GM12865 (cell line): Measurements from ENCODE around the gene CXCR2.

Experiments used
- DNase-seq: peaks from one replicate; pipeline ENCODE4 v3.0.0; 2010; ENCODE audit warnings: low read depth
- H3K4me3 ChIP-seq: 2 replicates; pipeline ENCODE4 v1.5.1; 2011; ENCODE audit warnings: mild to moderate bottlenecking, low read depth, low read length, control low read depth
- TF ChIP-seq, protein P1 (sequence below): IDR thresholded peaks from 2 replicates; pipeline ENCODE4 v1.5.1; 2011; ENCODE audit warnings: low read length, control low read depth, low read depth, inconsistent platforms; ENCODE audit not compliant: insufficient read depth; ENCODE audit errors: missing control alignments

The CXCR2 gene

DNA sequence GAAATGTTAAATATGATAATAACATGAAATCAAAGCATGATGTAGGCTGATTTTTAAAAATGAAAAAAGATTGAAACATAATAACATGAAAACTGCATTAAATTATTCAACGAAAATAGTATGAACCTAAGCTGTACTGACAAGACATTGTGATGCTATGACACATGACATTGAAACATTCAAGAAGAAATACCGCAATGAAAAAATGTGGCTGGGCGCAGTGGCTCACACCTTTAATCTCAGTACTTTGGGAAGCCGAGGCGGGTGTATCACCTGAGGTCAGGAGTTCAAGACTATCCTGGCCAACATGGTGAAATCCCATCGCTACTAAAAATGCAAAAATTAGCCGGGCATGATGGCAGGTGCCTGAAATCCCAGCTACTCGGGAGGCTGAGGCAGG is 26.3 kb downstream of the CXCR2 start:
- TF ChIP-seq, protein P1, sequence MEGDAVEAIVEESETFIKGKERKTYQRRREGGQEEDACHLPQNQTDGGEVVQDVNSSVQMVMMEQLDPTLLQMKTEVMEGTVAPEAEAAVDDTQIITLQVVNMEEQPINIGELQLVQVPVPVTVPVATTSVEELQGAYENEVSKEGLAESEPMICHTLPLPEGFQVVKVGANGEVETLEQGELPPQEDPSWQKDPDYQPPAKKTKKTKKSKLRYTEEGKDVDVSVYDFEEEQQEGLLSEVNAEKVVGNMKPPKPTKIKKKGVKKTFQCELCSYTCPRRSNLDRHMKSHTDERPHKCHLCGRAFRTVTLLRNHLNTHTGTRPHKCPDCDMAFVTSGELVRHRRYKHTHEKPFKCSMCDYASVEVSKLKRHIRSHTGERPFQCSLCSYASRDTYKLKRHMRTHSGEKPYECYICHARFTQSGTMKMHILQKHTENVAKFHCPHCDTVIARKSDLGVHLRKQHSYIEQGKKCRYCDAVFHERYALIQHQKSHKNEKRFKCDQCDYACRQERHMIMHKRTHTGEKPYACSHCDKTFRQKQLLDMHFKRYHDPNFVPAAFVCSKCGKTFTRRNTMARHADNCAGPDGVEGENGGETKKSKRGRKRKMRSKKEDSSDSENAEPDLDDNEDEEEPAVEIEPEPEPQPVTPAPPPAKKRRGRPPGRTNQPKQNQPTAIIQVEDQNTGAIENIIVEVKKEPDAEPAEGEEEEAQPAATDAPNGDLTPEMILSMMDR, result no peak
- no peak overlapping the region for H3K4me3 ChIP-seq
- no peak for DNase-seq

DNA sequence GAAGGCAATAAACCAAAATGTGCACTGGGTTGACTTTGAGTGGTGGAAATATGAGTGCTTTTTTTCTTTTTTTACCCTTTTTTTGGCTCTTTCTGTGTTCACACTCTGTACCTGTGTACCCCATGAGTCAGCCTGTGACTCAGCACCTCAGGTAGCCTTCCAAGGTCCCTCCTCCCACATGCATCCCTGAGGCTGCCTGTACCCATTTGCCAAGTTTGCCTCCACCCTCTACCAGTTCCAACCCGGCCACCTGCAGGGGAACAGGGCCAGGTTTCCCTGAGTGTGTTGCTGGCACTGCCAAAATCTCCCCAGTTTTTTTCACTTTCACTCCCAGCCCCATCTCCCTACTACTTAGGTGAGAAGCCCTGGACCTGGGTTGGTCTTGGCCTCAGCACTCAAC is 26.9 kb downstream of the CXCR2 start:
- H3K4me3 ChIP-seq, result no peak overlapping the region
- TF ChIP-seq, protein P1, result no peak
- DNase-seq, result no peak

DNA sequence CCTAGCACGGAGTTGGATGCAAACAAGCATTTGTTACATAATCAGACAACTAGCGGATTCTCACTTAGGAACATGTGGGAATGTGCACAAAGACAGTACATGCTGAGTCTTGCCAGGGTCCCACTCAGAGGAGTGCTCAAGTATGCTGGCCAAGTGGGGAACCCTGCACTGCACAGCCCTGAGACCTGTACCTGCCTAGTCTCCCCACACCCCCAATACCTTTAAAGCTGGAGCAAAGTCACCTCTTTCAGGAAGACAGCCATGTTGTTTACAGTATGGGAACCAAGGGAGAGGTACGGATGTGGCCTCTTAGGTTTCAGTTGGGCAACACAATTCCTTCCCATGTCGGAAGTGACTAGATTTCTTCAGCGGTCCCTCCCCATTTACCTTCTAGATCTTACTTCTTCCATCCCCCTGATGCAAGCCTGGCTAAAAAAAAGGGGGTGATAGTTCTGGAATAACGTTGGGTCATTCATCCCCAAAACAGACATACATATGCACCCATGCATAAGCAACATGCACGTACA is 30.2 kb downstream of the CXCR2 start:
- TF ChIP-seq, protein P1, result no peak
- H3K4me3 ChIP-seq, result no peak overlapping the region
- no peak for DNase-seq

DNA sequence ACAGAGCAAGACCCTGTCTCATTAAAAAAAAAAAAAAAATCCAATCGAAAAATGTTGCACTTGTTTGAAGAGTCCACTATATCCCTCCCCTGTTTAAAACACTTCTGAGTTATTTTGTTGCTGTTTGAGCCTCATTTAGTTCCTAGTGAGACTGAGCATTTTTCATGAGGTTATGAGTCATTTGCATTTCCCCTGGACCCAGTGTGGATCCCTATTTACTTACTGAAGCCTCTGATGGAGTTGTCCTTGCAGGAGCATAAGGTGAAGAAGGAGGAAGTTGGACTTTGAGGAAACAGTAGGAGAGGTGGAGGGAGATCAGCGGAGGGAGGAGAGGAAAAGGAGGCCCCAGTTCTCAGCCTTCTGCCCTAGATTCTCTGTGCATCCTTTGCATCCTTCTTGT is 35.8 kb downstream of the CXCR2 start:
- TF ChIP-seq, protein P1, result no peak
- H3K4me3 ChIP-seq, result no peak overlapping the region
- no peak for DNase-seq

DNA sequence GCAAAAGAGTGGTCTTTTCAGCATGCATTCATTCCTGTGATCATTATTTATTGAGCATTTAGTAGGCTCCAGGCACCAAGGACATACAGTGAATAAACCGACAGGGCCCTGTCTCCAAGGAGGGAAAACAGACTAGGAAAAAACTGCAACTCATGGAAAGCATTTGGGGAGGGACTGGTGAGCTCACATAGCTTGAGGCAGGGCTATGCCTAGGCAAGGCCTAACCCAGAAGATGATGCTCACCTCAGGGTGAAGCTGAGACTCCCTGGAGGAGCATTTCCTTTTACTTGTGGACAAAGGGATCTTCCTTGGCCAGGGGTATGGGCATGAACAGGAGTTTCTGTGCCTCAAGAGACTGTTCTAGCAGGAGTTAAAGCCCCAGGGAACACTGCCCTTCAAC is 37.0 kb downstream of the CXCR2 start:
- TF ChIP-seq, protein P1, result no peak
- no peak for DNase-seq
- H3K4me3 ChIP-seq, result no peak overlapping the region

DNA sequence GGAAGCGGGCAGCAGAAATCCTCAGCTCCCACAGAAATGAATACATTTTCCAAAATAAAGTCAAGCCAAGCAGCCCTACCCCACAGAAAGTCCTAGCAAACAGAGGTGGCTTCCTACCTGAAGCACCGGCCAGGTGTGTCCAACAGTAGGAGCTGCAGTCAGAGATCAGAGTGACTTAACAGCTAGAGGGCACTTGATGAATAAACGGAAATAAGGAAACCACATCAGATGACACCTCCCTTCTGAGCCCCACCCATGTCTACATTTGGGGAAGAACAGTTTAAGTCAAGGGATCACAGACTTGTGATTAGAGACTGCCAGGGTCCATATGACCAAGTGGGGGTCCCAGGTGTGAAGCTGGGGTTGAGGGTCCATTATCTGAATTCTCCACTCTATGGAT is 41.0 kb downstream of the CXCR2 start, which contains the start of gene CXCR1:
CXCR1 (minus strand) TSS at position 172 of the 400 bp plus-strand sequence. CDS start 1,751 bp downstream, outside the sequence.
- no peak within 1 kb of the TSS for H3K4me3 ChIP-seq
- TF ChIP-seq, protein P1, result no peak
- DNase-seq, result peak; percentile 21

DNA sequence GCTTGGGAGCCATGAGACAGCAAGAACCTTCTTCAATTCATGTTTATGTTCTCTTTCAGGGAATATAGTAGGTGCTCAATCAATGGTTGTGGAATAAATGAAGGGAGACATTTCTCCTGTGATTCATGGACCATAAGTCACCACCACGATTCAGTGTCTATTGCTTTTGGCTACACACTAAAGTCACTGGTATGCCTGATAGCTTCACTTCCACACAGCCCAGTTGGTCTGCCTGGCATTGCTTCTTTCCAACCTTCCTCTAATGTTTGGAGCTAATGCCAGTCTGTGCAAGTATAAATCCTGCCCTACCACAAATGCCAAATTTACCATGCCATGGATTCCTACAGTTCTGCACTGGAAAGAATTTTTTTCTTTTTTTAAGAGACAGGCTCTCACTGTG is 42.2 kb downstream of the CXCR2 start:
- H3K4me3 ChIP-seq, result no peak overlapping the region
- TF ChIP-seq, protein P1, result no peak
- DNase-seq, result no peak
